Upper lobe of left lung (tissue), 6 donors: Measurements from ENCODE around the gene IFITM10. TPM values are rescaled to one million over a fixed set of nuclear protein-coding genes. Genes with fewer than 3 reads are reported as not detected.

Experiments used
- ATAC-seq, 2 donors: fragments of 200-7000 bp; cut with Tn5 transposase; one replicate each; pipeline ENCODE4 v1.9.1; 2022; ENCODE audit warnings: mild to moderate bottlenecking in 2 of 2, moderate library complexity in 2 of 2; ENCODE audit not compliant: low FRiP score in 2 of 2
- DNase-seq, 2 donors: peaks; one replicate each; pipeline ENCODE4 v3.0.0-alpha.2; 2019 to 2020
- H3K27ac ChIP-seq, 4 donors: fragments of 200-600 bp; sonication (generic); one replicate each; pipeline ENCODE4 v1.5.1; 2016 to 2019
- H3K27me3 ChIP-seq, 4 donors: fragments of 200-600 bp; sonication (generic); one replicate each; pipeline ENCODE4 v1.5.1; 2017 to 2019
- H3K36me3 ChIP-seq, 4 donors: fragments of 200-600 bp; sonication (generic); one replicate each; pipeline ENCODE4 v1.5.1; 2016 to 2019
- H3K4me1 ChIP-seq, 4 donors: fragments of 200-600 bp; sonication (generic); one replicate each; pipeline ENCODE4 v1.5.1; 2018 to 2019
- H3K4me3 ChIP-seq, 4 donors: fragments of 200-600 bp; sonication (generic); one replicate each; pipeline ENCODE4 v1.5.1; 2017 to 2019; ENCODE audit warnings: mild to moderate bottlenecking in 2 of 4, moderate library complexity in 1 of 4
- H3K9me3 ChIP-seq, 4 donors: fragments of 200-600 bp; sonication (generic); one replicate each; pipeline ENCODE4 v1.5.1; 2018 to 2019
- CTCF ChIP-seq, 6 experiments: fragments of 450-650 bp in 4 of 6; fragments of 200-600 bp in 2 of 6; sonication (generic) in 2 of 6; IDR thresholded peaks; one replicate each; pipeline ENCODE4 v1.5.1; 2016 to 2019; ENCODE audit warnings: antibody characterized with exemption in 6 of 6
- EP300 ChIP-seq, 4 donors: sonication (generic); formaldehyde crosslinking; IDR thresholded peaks; one replicate each; pipeline ENCODE4 v1.5.1; 2017; ENCODE audit warnings: antibody characterized with exemption in 4 of 4, control low read depth in 2 of 4
- POLR2A ChIP-seq, 4 donors: fragments of 450-650 bp; IDR thresholded peaks; one replicate each; pipeline ENCODE4 v1.5.1; 2016 to 2017; ENCODE audit warnings: antibody characterized with exemption in 4 of 4, mild to moderate bottlenecking in 2 of 4
- POLR2AphosphoS5 ChIP-seq, 2 donors: sonication (generic); formaldehyde crosslinking; IDR thresholded peaks; one replicate each; pipeline ENCODE4 v1.5.1; 2017; ENCODE audit warnings: antibody characterized with exemption in 2 of 2
- WGBS, 2 donors: methylation state at CpG; one replicate each; pipeline ENCODE4 v1.1.5; 2017 to 2018; 5-methylcytosine and 5-hydroxymethylcytosine counted together
- total RNA-seq, 6 donors: library from RNA; depleted of rRNA in 4 of 6; stranded (reverse); fragments of >200 nt in 4 of 6; gene quantifications; one replicate each; pipeline versions ENCODE4 v1.1.0 to v1.2.1, GENCODE V29; 2016 to 2021
- donor health status: DM: no; HTN: no; CAD: no; lungs with moderate emphysema.
- donor health status: DM: no; HTN: yes; CAD: no; lungs with severe emphysema.

Gene IFITM10
- total RNA-seq, 6 donors from 2014 or later = 8.7 to 28.3 (median 14.2) TPM

GRCh38 chr11:1739576-1739975 is 10.8 kb downstream of the IFITM10 start:
- no peak for ATAC-seq

GRCh38 chr11:1738380-1738779 is 12.0 kb downstream of the IFITM10 start:
- ATAC-seq = no peak
- Histone ChIP-seq H3K27ac (no peak overlapping the region), H3K36me3 (no peaks in the 10 kb centered on the region), H3K9me3 (peaks cover 7 to 18% (median 17%) of the 10 kb centered on the region in 4 donors), H3K4me3 (no peak overlapping the region), H3K4me1 (no peaks in the 10 kb centered on the region), H3K27me3 (peaks cover 0 to 4% (median 0%) of the 10 kb centered on the region in 4 donors)
- 91 to 92% methylated on average over 10 of the region's 10 CpGs for WGBS, 2 donors
- DNase-seq = peak in 1 of 2 donors; percentile 4
- no peak for TF ChIP-seq CTCF (IDR thresholded peaks at IDR 0.05)
- TF ChIP-seq POLR2AphosphoS5 (IDR thresholded peaks at IDR 0.05) = no peak
- no peak for TF ChIP-seq POLR2A (IDR thresholded peaks at IDR 0.05)
- no peak for TF ChIP-seq EP300 (IDR thresholded peaks at IDR 0.05)

More at GRCh38 chr11:1739576-1739975, 10.8 kb downstream of the IFITM10 start:
- no peak for DNase-seq
- TF ChIP-seq POLR2AphosphoS5 (IDR thresholded peaks at IDR 0.05) (no peak), EP300 (IDR thresholded peaks at IDR 0.05) (no peak), CTCF (IDR thresholded peaks at IDR 0.05) (no peak), POLR2A (IDR thresholded peaks at IDR 0.05) (no peak)
- no peaks in the 10 kb centered on the region for H3K36me3 ChIP-seq
- 72 to 79% methylated on average over 8 of the region's 8 CpGs for WGBS, 2 donors
- H3K27ac ChIP-seq = no peak overlapping the region
- H3K9me3 ChIP-seq = peaks cover 7 to 18% (median 17%) of the 10 kb centered on the region in 4 donors
- no peak overlapping the region for H3K4me3 ChIP-seq
- H3K4me1 ChIP-seq = no peaks in the 10 kb centered on the region
- no peaks in the 10 kb centered on the region for H3K27me3 ChIP-seq

GRCh38 chr11:1737080-1737757 is 13.2 kb downstream of the IFITM10 start:
- Histone ChIP-seq H3K4me3 (no peak overlapping the region), H3K9me3 (peaks cover 7 to 18% (median 17%) of the 10 kb centered on the region in 4 donors), H3K27me3 (peaks cover 0 to 4% (median 2%) of the 10 kb centered on the region in 4 donors), H3K4me1 (no peaks in the 10 kb centered on the region), H3K36me3 (no peaks in the 10 kb centered on the region), H3K27ac (no peak overlapping the region)
- no peak for TF ChIP-seq POLR2A (IDR thresholded peaks at IDR 0.05)
- ATAC-seq (no peak), DNase-seq (no peak)
- WGBS, 2 donors = 86 to 88% methylated on average over 6 of the region's 6 CpGs

- H3K9me3 ChIP-seq = peaks cover 7 to 18% (median 17%) of the 10 kb centered on the region in 4 donors
- no peak for ATAC-seq
- peaks cover 0 to 5% (median 2%) of the 10 kb centered on the region in 4 donors for H3K27me3 ChIP-seq
- no peak overlapping the region for H3K4me3 ChIP-seq
- no peak overlapping the region for H3K27ac ChIP-seq
- TF ChIP-seq POLR2AphosphoS5 (IDR thresholded peaks at IDR 0.05) = no peak
- no peak for TF ChIP-seq CTCF (IDR thresholded peaks at IDR 0.05)
- TF ChIP-seq POLR2A (IDR thresholded peaks at IDR 0.05) = no peak
- no peak for TF ChIP-seq EP300 (IDR thresholded peaks at IDR 0.05)
- WGBS, 2 donors = 64 to 65% methylated on average over 3 of the region's 3 CpGs
- H3K36me3 ChIP-seq = no peaks in the 10 kb centered on the region
- DNase-seq = no peak
- no peaks in the 10 kb centered on the region for H3K4me1 ChIP-seq
These were observed 13.9 kb downstream of the IFITM10 start for GRCh38 chr11:1736447-1736992.

- H3K36me3 ChIP-seq = no peaks in the 10 kb centered on the region
- 81 to 83% methylated on average over 15 to 16 of the region's 16 CpGs for WGBS, 2 donors
- no peak for DNase-seq
- peaks cover 0 to 5% (median 2%) of the 10 kb centered on the region in 4 donors for H3K27me3 ChIP-seq
- no peak overlapping the region for H3K27ac ChIP-seq
- no peak overlapping the region for H3K4me3 ChIP-seq
- no peak for ATAC-seq
- TF ChIP-seq EP300 (IDR thresholded peaks at IDR 0.05) (no peak), CTCF (IDR thresholded peaks at IDR 0.05) (no peak), POLR2A (IDR thresholded peaks at IDR 0.05) (no peak), POLR2AphosphoS5 (IDR thresholded peaks at IDR 0.05) (no peak)
- H3K4me1 ChIP-seq = no peaks in the 10 kb centered on the region
- H3K9me3 ChIP-seq = peaks cover 7 to 18% (median 17%) of the 10 kb centered on the region in 4 donors
These were observed 15.1 kb downstream of the IFITM10 start for GRCh38 chr11:1735271-1735670.
